Fibroblast of lung (primary cell): Measurements from ENCODE around the gene ARFGAP1.

Experiments used
- CTCF ChIP-seq, 2 donors: IDR thresholded peaks in 1 of 2; conservative IDR thresholded peaks in 1 of 2; 1 replicate in 1 of 2; 2 replicates in 1 of 2; pipeline ENCODE4 v1.5.1; 2011 to 2012; ENCODE audit warnings: low read length in 2 of 2, control low read depth in 1 of 2, inconsistent platforms in 1 of 2, low read depth in 1 of 2, mild to moderate bottlenecking in 1 of 2
- EZH2 ChIP-seq: IDR thresholded peaks from 2 replicates; pipeline ENCODE4 v1.5.1; 2012; ENCODE audit warnings: low read length, control low read depth, mild to moderate bottlenecking; ENCODE audit errors: missing control alignments

- no peak for TF ChIP-seq CTCF (conservative IDR thresholded peaks at IDR 0.05 in 1 of 2, IDR thresholded peaks at IDR 0.05 in 1 of 2; ENCODE audit: low read depth in 1 of 2, low read length in 2 of 2)
- no peak for TF ChIP-seq EZH2
Measured at GRCh38 chr20:63267691-63268090, 4.9 kb upstream of the ARFGAP1 start.
